Upper lobe of right lung (tissue), 1 donor: ENCODE results near the gene FGF8. TPM values are rescaled to one million over a fixed set of nuclear protein-coding genes. Genes with fewer than 3 reads are reported as not detected.
A peak's percentile ranks its signal among the peaks of the same experiment; 100 is the strongest.

Experiments
- ATAC-seq: fragments of 200-7000 bp; cut with Tn5 transposase; one replicate; pipeline ENCODE4 v1.9.1; 2020; ENCODE audit warnings: mild to moderate bottlenecking, moderate library complexity
- DNase-seq: peaks from one replicate; pipeline ENCODE4 v3.0.0-alpha.2; 2020
- H3K27ac ChIP-seq: fragments of 200-600 bp; one replicate; pipeline ENCODE4 v1.8.0; 2022
- H3K27me3 ChIP-seq: fragments of 200-600 bp; one replicate; pipeline ENCODE4 v1.8.0; 2022; ENCODE audit warnings: mild to moderate bottlenecking
- H3K36me3 ChIP-seq: fragments of 200-600 bp; one replicate; pipeline ENCODE4 v1.8.0; 2022
- H3K4me1 ChIP-seq: fragments of 200-600 bp; one replicate; pipeline ENCODE4 v1.8.0; 2022
- H3K4me3 ChIP-seq: fragments of 200-600 bp; one replicate; pipeline ENCODE4 v1.8.0; 2022; ENCODE audit warnings: mild to moderate bottlenecking
- H3K9me3 ChIP-seq: fragments of 200-600 bp; one replicate; pipeline ENCODE4 v1.8.0; 2022
- CTCF ChIP-seq: fragments of 200-600 bp; IDR thresholded peaks from one replicate; pipeline ENCODE4 v1.8.0; 2022; ENCODE audit warnings: antibody characterized with exemption
- intact Hi-C: fragments of 100-400 bp; cut with DNase I; formaldehyde crosslinking; loops from one replicate; pipeline ENCODE4 v1.11.0; 2022
- total RNA-seq: library from RNA; stranded (reverse); fragmentation: NEBNext Ultra II Directional; extraction: Animal tissue kit (Norgen Biotek cat#: 25700); gene quantifications from one replicate; pipeline ENCODE4 v1.2.1, GENCODE V29; 2021
- donor health status: DM: no; HTN: yes; CAD: no; lungs with severe emphysema.

FGF8 gene
- total RNA-seq, 1 donor from 2014 or later, result 1.2 TPM

GRCh38 chr10:101767966-101768790 lies 7.7 kb downstream of the FGF8 start:
- H3K36me3 ChIP-seq, result no peaks in the 10 kb centered on the region
- ATAC-seq, result no peak
- intact Hi-C loops, result no loop called here
- no peak overlapping the region for H3K27ac ChIP-seq
- DNase-seq, result no peak
- no peak for TF ChIP-seq CTCF
- no peaks in the 10 kb centered on the region for H3K4me1 ChIP-seq
- no peaks in the 10 kb centered on the region for H3K9me3 ChIP-seq
- no peak overlapping the region for H3K4me3 ChIP-seq
- H3K27me3 ChIP-seq, result peaks cover 39% of the 10 kb centered on the region

GRCh38 chr10:101767600-101767945 lies 8.3 kb downstream of the FGF8 start:
- TF ChIP-seq CTCF, result no peak
- H3K27me3 ChIP-seq, result peaks cover 33% of the 10 kb centered on the region
- peak; percentile 5 for ATAC-seq

GRCh38 chr10:101766753-101767599 lies 8.9 kb downstream of the FGF8 start:
- DNase-seq, result peak; percentile 64

More at GRCh38 chr10:101767600-101767945, 8.3 kb downstream of the FGF8 start:
- no peak for DNase-seq
- intact Hi-C loops, result no loop called here
- Histone ChIP-seq H3K4me3 (no peak overlapping the region), H3K4me1 (no peaks in the 10 kb centered on the region), H3K27ac (no peak overlapping the region), H3K9me3 (no peaks in the 10 kb centered on the region), H3K36me3 (no peaks in the 10 kb centered on the region)

GRCh38 chr10:101766306-101766705 lies 9.6 kb downstream of the FGF8 start:
- no peak for DNase-seq
- Histone ChIP-seq H3K27me3 (peaks cover 22% of the 10 kb centered on the region), H3K27ac (no peak overlapping the region), H3K4me3 (no peak overlapping the region), H3K9me3 (no peaks in the 10 kb centered on the region), H3K4me1 (no peaks in the 10 kb centered on the region), H3K36me3 (no peaks in the 10 kb centered on the region)
- intact Hi-C loops, result no loop called here
- no peak for TF ChIP-seq CTCF
- ATAC-seq, result no peak

More at GRCh38 chr10:101766753-101767599, 8.9 kb downstream of the FGF8 start:
- H3K27ac ChIP-seq, result no peak overlapping the region
- H3K4me3 ChIP-seq, result no peak overlapping the region
- no peaks in the 10 kb centered on the region for H3K4me1 ChIP-seq
- no peaks in the 10 kb centered on the region for H3K36me3 ChIP-seq
- no peaks in the 10 kb centered on the region for H3K9me3 ChIP-seq
- intact Hi-C loops, result no loop called here
- peak; percentile 34 for ATAC-seq
- peaks cover 27% of the 10 kb centered on the region for H3K27me3 ChIP-seq
- TF ChIP-seq CTCF, result no peak

GRCh38 chr10:101763141-101763846 lies 12.6 kb downstream of the FGF8 start:
- peaks cover 1% of the 10 kb centered on the region for H3K27me3 ChIP-seq
- TF ChIP-seq CTCF, result no peak
- intact Hi-C loops, result no loop called here
- DNase-seq, result no peak
- no peak overlapping the region for H3K4me3 ChIP-seq
- H3K36me3 ChIP-seq, result no peaks in the 10 kb centered on the region
- ATAC-seq, result no peak
- no peak overlapping the region for H3K27ac ChIP-seq
- H3K9me3 ChIP-seq, result no peaks in the 10 kb centered on the region
- H3K4me1 ChIP-seq, result no peaks in the 10 kb centered on the region
